A549 (cell line): Measurements from ENCODE around the gene HOXA10.

Source experiments
- CEBPB ChIP-seq, 2 experiments: fragments of >200 bp in 1 of 2; sonication (Bioruptor Twin) in 1 of 2; formaldehyde crosslinking in 1 of 2; IDR thresholded peaks; 2 replicates each; pipeline ENCODE4 v1.6.1; 2012 to 2016
- CHD2 ChIP-seq: fragments of 150-350 bp; IDR thresholded peaks from 2 replicates; pipeline ENCODE4 v1.6.1; 2014; ENCODE audit warnings: low read length; ENCODE audit not compliant: partially characterized antibody
- CTCF ChIP-seq: fragments of >200 bp; sonication (Bioruptor Twin); formaldehyde crosslinking; IDR thresholded peaks from 3 replicates; pipeline ENCODE4 v1.5.1; 2016
- E2F6 ChIP-seq: IDR thresholded peaks from 2 replicates; pipeline ENCODE4 v1.6.1; 2012; ENCODE audit warnings: low read depth, borderline replicate concordance
- HMGXB4 ChIP-seq: fragments of 250-450 bp; sonication (Bioruptor Pico); IDR thresholded peaks from 2 replicates; pipeline ENCODE4 v1.5.0; 2021; ENCODE audit warnings: mild to moderate bottlenecking, moderate library complexity, borderline replicate concordance
- JUN ChIP-seq, 2 experiments: fragments of >200 bp; sonication (Bioruptor Twin); formaldehyde crosslinking; IDR thresholded peaks; 2 replicates in 1 of 2; 3 replicates in 1 of 2; pipeline ENCODE4 v1.6.1; 2016 to 2017
- PBX3 ChIP-seq: IDR thresholded peaks from 2 replicates; pipeline ENCODE4 v1.6.1; 2012
- REST ChIP-seq: fragments of 200-600 bp; sonication (generic); IDR thresholded peaks from 2 replicates; pipeline ENCODE4 v1.6.1; 2016; ENCODE audit warnings: antibody characterized with exemption, mild to moderate bottlenecking, moderate library complexity

GRCh38 chr7:27191161-27191731, 17.1 kb upstream of the HOXA10 start:
- TF ChIP-seq PBX3 (no peak), CHD2 (no peak), CTCF (no peak), E2F6 (no peak), HMGXB4 (CRISPR knock-in tag) (no peak), JUN (IDR thresholded peaks at IDR 0.05) (no peak), CEBPB (IDR thresholded peaks at IDR 0.05) (no peak), REST (no peak)
